ENCODE data around the gene ANKLE2. TPM values are rescaled to one million over a fixed set of nuclear protein-coding genes. Genes with fewer than 3 reads are reported as not detected.

Gene ANKLE2
- total RNA-seq, 1 experiment from 2014 or later = 80.3 TPM

GRCh38 chr12:132747395-132747794, 14.2 kb downstream of the ANKLE2 start:
- no peaks in the 10 kb centered on the region for H3K27me3 Mint-ChIP-seq (ENCODE audit: low read depth)
- no peaks in the 10 kb centered on the region for H3K4me1 Mint-ChIP-seq
- Histone ChIP-seq H3K79me2 (ENCODE audit: insufficient read depth, low read length) (no peaks in the 10 kb centered on the region; the same call in 1 of the 2 replicates), H4K20me1 (ENCODE audit: control insufficient read depth, insufficient read depth, insufficient read length) (peaks cover 2% of the 10 kb centered on the region), H2BK5ac (ENCODE audit: insufficient read length, low read length) (no peak overlapping the region), H2BK20ac (ENCODE audit: low read depth, low read length, poor library complexity, severe bottlenecking) (no peak overlapping the region), H4K91ac (ENCODE audit: insufficient read length, low read depth, low read length) (no peak overlapping the region), H3K4ac (ENCODE audit: low read depth, low read length) (no peak overlapping the region), H3K4me2 (ENCODE audit: insufficient read depth, insufficient read length, low read length) (no peak overlapping the region), H3K18ac (ENCODE audit: insufficient read length, low read depth, low read length) (no peak overlapping the region), H3K9me3 (ENCODE audit: control insufficient read depth, low read depth, low read length) (no peaks in the 10 kb centered on the region), H2BK15ac (ENCODE audit: low read depth, low read length) (no peak overlapping the region), H3K23me2 (ENCODE audit: insufficient read length, low read depth, low read length, poor library complexity, severe bottlenecking) (no peaks in the 10 kb centered on the region), H3K27ac (ENCODE audit: insufficient read length, low read depth, low read length) (no peak overlapping the region), H2AK5ac (ENCODE audit: insufficient read length, low read length) (no peak overlapping the region), H2BK120ac (ENCODE audit: low read depth, low read length, poor library complexity, severe bottlenecking) (no peak overlapping the region), H2BK12ac (ENCODE audit: insufficient read length, low read depth, low read length) (no peak overlapping the region), H3K4me1 (ENCODE audit: insufficient read depth, low read length) (no peaks in the 10 kb centered on the region), H3K9ac (ENCODE audit: extremely low read depth, insufficient read length, low read length) (no peak overlapping the region), H2AFZ (ENCODE audit: low read length) (no peak overlapping the region), H3K79me1 (ENCODE audit: insufficient read depth, low read depth, low read length, poor library complexity, severe bottlenecking) (no peaks in the 10 kb centered on the region), H3K23ac (ENCODE audit: insufficient read length, low read depth, low read length) (no peak overlapping the region), H4K8ac (replicated peaks; ENCODE audit: insufficient read length, low read depth, low read length) (no peak overlapping the region), H3K14ac (ENCODE audit: insufficient read depth, low read length) (no peak overlapping the region), H3K56ac (ENCODE audit: insufficient read length, low read depth, low read length) (no peak overlapping the region), H3T11ph (ENCODE audit: low read length) (no peak overlapping the region), H3K27me3 (ENCODE audit: insufficient read depth, low read length) (no peaks in the 10 kb centered on the region), H4K5ac (ENCODE audit: insufficient read length, low read depth, low read length) (no peak overlapping the region)
- no peak overlapping the region for H3K27ac Mint-ChIP-seq
- no peak for TF ChIP-seq CTCF (conservative IDR thresholded peaks at IDR 0.05)
- no peak overlapping the region for H3K4me3 Mint-ChIP-seq
- DNase-seq = no peak
- H3K9me3 Mint-ChIP-seq = no peaks in the 10 kb centered on the region
- no CpG with 5 or more reads among the region's 11 CpGs for WGBS (ENCODE audit: extremely low coverage, insufficient read length, low lambda C conversion rate)
- peaks cover 66 to 94% (median 81%) of the 10 kb centered on the region in 3 experiments for H3K36me3 Mint-ChIP-seq (ENCODE audit: insufficient read depth in 1 of 3, low read depth in 3 of 3)
